A549 (cell line): Measurements from ENCODE around the gene CRK. TPM values are rescaled to one million over a fixed set of nuclear protein-coding genes. Genes with fewer than 3 reads are reported as not detected.

Experiments used
- BCL3 ChIP-seq: fragments of >200 bp; sonication (Bioruptor Twin); formaldehyde crosslinking; IDR thresholded peaks from 3 replicates; pipeline ENCODE4 v1.6.1; 2016
- CBX2 ChIP-seq: fragments of 200-600 bp; sonication (generic); IDR thresholded peaks from 2 replicates; pipeline ENCODE4 v1.6.1; 2016; ENCODE audit warnings: low read depth, mild to moderate bottlenecking, borderline replicate concordance
- CEBPB ChIP-seq, 2 experiments: fragments of >200 bp in 1 of 2; sonication (Bioruptor Twin) in 1 of 2; formaldehyde crosslinking in 1 of 2; IDR thresholded peaks; 2 replicates each; pipeline ENCODE4 v1.6.1; 2012 to 2016
- CTCF ChIP-seq: fragments of >200 bp; sonication (Bioruptor Twin); formaldehyde crosslinking; IDR thresholded peaks from 3 replicates; pipeline ENCODE4 v1.5.1; 2016
- HES2 ChIP-seq: fragments of >200 bp; sonication (Bioruptor Twin); formaldehyde crosslinking; IDR thresholded peaks from 2 replicates; pipeline ENCODE4 v1.6.1; 2016
- HMGXB4 ChIP-seq: fragments of 250-450 bp; sonication (Bioruptor Pico); IDR thresholded peaks from 2 replicates; pipeline ENCODE4 v1.5.0; 2021; ENCODE audit warnings: mild to moderate bottlenecking, moderate library complexity, borderline replicate concordance
- KDM1A ChIP-seq: fragments of 200-600 bp; sonication (generic); IDR thresholded peaks from 2 replicates; pipeline ENCODE4 v1.6.1; 2016; ENCODE audit warnings: low read depth, mild to moderate bottlenecking
- MAFK ChIP-seq: fragments of 450-650 bp; IDR thresholded peaks from 2 replicates; pipeline ENCODE4 v1.6.1; 2014; ENCODE audit not compliant: partially characterized antibody
- MAX ChIP-seq: IDR thresholded peaks from 2 replicates; pipeline ENCODE4 v1.6.1; 2012
- MAZ ChIP-seq: fragments of 150-350 bp; IDR thresholded peaks from 2 replicates; pipeline ENCODE4 v1.6.1; 2014; ENCODE audit warnings: antibody characterized with exemption, low read depth, low read length, borderline replicate concordance
- MYC ChIP-seq: IDR thresholded peaks from 2 replicates; pipeline ENCODE4 v1.6.1; 2012; ENCODE audit warnings: mild to moderate bottlenecking, inconsistent platforms, low read length, improper control_type of control experiment, borderline replicate concordance
- NFE2L2 ChIP-seq: fragments of 150-350 bp; conservative IDR thresholded peaks from 2 replicates; pipeline ENCODE4 v1.6.1; 2014; ENCODE audit warnings: low read length
- NPAS2 ChIP-seq: fragments of 250-450 bp; sonication (Bioruptor Pico); IDR thresholded peaks from 2 replicates; pipeline ENCODE4 v1.8.0; 2022; ENCODE audit warnings: mild to moderate bottlenecking, moderate library complexity, borderline replicate concordance
- POLR2AphosphoS2 ChIP-seq: conservative IDR thresholded peaks from 2 replicates; pipeline ENCODE4 v1.6.1; 2012; ENCODE audit warnings: low read length, improper control_type of control experiment, inconsistent platforms
- RAD21 ChIP-seq, 2 experiments: fragments of >200 bp in 1 of 2; sonication (Bioruptor Twin) in 1 of 2; formaldehyde crosslinking in 1 of 2; IDR thresholded peaks in 1 of 2; conservative IDR thresholded peaks in 1 of 2; 2 replicates in 1 of 2; 3 replicates in 1 of 2; pipeline ENCODE4 v1.6.1; 2012 to 2018; ENCODE audit warnings: inconsistent platforms in 1 of 2
- RARB ChIP-seq: fragments of 250-450 bp; sonication (Bioruptor Pico); IDR thresholded peaks from 2 replicates; pipeline ENCODE4 v1.8.0; 2021; ENCODE audit warnings: mild to moderate bottlenecking, moderate library complexity
- RCOR1 ChIP-seq: fragments of 150-350 bp; IDR thresholded peaks from 2 replicates; pipeline ENCODE4 v1.6.1; 2014; ENCODE audit warnings: antibody characterized with exemption, low read length, low read depth
- SMC3 ChIP-seq: fragments of >200 bp; sonication (Bioruptor Twin); formaldehyde crosslinking; IDR thresholded peaks from 3 replicates; pipeline ENCODE4 v1.6.1; 2018; ENCODE audit warnings: inconsistent platforms
- TFCP2L1 ChIP-seq: fragments of 250-450 bp; sonication (Bioruptor Pico); IDR thresholded peaks from 2 replicates; pipeline ENCODE4 v1.5.0; 2021; ENCODE audit warnings: mild to moderate bottlenecking
- TP53 ChIP-seq: fragments of 250-450 bp; sonication (Bioruptor Pico); IDR thresholded peaks from 2 replicates; pipeline ENCODE4 v1.5.0; 2021; ENCODE audit warnings: mild to moderate bottlenecking, moderate library complexity
- USF2 ChIP-seq: fragments of 450-650 bp; IDR thresholded peaks from 2 replicates; pipeline ENCODE4 v1.6.1; 2014; ENCODE audit warnings: antibody characterized with exemption
- ZFP36 ChIP-seq: fragments of 450-650 bp; IDR thresholded peaks from 2 replicates; pipeline ENCODE4 v1.6.1; 2014; ENCODE audit warnings: borderline replicate concordance; ENCODE audit not compliant: partially characterized antibody
- polyA plus RNA-seq, 4 experiments: library from polyadenylated mRNA; depleted of rRNA in 3 of 4; stranded (reverse); fragments of >200 nt; fragmentation: RNase III in 1 of 4; extraction: RNeasy Plus Mini Kit Qiagen cat#74134 plus additional on column Dnase treatment in 1 of 4; gene quantifications; 2 replicates in 3 of 4; 3 replicates in 1 of 4; pipeline ENCODE4 v1.2.3, GENCODE V29; 2011 to 2017

The CRK gene
- polyA plus RNA-seq, 2 of the 4 experiments (the other 2 are of a cell fraction), result 76.5 to 124 TPM

GRCh38 chr17:1485423-1486376 lies 29.7 kb upstream of the CRK start (continued):
- no peak for TF ChIP-seq CEBPB (IDR thresholded peaks at IDR 0.05)
- TF ChIP-seq RARB (CRISPR knock-in tag), result no peak
- TF ChIP-seq KDM1A, result peak; percentile 41
- TF ChIP-seq HES2, result no peak
- TF ChIP-seq RAD21 (conservative IDR thresholded peaks at IDR 0.05 in 1 of 2, IDR thresholded peaks at IDR 0.05 in 1 of 2), result no peak
- no peak for TF ChIP-seq TP53 (CRISPR knock-in tag)
- no peak for TF ChIP-seq NFE2L2
- no peak for TF ChIP-seq TFCP2L1 (CRISPR knock-in tag)
- no peak for TF ChIP-seq NPAS2
- TF ChIP-seq MAZ, result no peak
- TF ChIP-seq ZFP36, result no peak
- TF ChIP-seq BCL3, result no peak
- TF ChIP-seq CTCF, result no peak
- no peak for TF ChIP-seq USF2
- TF ChIP-seq MAX, result peak; percentile 72
- no peak for TF ChIP-seq POLR2AphosphoS2
- TF ChIP-seq CBX2, result no peak
- TF ChIP-seq SMC3, result no peak
- TF ChIP-seq RCOR1, result no peak
- TF ChIP-seq MYC, result peak; percentile 28; the same call in 1 of the 2 replicates
- no peak for TF ChIP-seq MAFK
- no peak for TF ChIP-seq HMGXB4 (CRISPR knock-in tag)
